ENCODE results near the gene WASL. TPM values are rescaled to one million over a fixed set of nuclear protein-coding genes. Genes with fewer than 3 reads are reported as not detected.
A peak's percentile ranks its signal among the peaks of the same experiment; 100 is the strongest.

Gene WASL
- polyA plus RNA-seq, 3 donors = 1.6 to 3.9 (median 2.1) TPM

DNA sequence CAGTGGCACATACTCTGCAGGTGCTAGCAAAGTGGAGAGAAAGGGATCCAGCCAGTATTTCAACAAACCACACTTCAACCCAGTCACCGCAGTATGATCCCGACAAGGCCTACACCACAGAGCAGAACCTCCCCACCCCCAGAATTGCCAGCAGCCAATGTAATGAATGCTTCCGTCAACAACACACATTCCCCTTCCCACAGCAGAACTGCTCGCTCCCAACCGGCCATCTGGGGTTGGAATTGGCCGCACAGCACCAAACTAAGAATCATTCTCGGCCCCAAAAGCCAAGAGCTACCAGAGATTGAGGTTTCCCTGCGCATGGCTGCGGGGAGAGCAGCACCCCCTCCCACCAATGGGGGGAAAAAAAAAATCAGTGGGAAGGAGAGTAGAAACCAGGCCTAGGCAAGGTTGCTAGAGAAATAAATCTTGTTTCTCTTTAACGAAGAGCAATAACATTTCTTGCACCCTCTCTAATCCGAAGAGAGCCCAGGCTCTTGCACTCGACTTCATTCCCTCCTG is 1.1 kb downstream of the WASL start:
- H3K36me3 ChIP-seq (replicated peaks in 1 of 2; ENCODE audit: control insufficient read depth in 1 of 2, insufficient read depth in 2 of 2, low read length in 2 of 2) = no peaks in the 10 kb centered on the region
- H2AFZ ChIP-seq (ENCODE audit: insufficient read depth, low read depth, low read length, poor library complexity, severe bottlenecking) = peak overlapping the region; percentile 91
- H3K27ac ChIP-seq (ENCODE audit: low read depth in 1 of 2, low read length in 2 of 2) = peak overlapping the region; percentile 97 to 100
- TF ChIP-seq, protein P1, sequence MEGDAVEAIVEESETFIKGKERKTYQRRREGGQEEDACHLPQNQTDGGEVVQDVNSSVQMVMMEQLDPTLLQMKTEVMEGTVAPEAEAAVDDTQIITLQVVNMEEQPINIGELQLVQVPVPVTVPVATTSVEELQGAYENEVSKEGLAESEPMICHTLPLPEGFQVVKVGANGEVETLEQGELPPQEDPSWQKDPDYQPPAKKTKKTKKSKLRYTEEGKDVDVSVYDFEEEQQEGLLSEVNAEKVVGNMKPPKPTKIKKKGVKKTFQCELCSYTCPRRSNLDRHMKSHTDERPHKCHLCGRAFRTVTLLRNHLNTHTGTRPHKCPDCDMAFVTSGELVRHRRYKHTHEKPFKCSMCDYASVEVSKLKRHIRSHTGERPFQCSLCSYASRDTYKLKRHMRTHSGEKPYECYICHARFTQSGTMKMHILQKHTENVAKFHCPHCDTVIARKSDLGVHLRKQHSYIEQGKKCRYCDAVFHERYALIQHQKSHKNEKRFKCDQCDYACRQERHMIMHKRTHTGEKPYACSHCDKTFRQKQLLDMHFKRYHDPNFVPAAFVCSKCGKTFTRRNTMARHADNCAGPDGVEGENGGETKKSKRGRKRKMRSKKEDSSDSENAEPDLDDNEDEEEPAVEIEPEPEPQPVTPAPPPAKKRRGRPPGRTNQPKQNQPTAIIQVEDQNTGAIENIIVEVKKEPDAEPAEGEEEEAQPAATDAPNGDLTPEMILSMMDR (IDR thresholded peaks at IDR 0.05) = no peak
- peaks cover 0 to 2% of the 10 kb centered on the region in 2 donors for H3K36me3 Mint-ChIP-seq
- no peaks in the 10 kb centered on the region for H3K27me3 ChIP-seq (ENCODE audit: control insufficient read depth in 2 of 2, insufficient read depth in 2 of 2, low read length in 2 of 2)
- H3K9me3 Mint-ChIP-seq = no peaks in the 10 kb centered on the region
- H3K4me3 Mint-ChIP-seq = peak overlapping the region; percentile 97 to 99
- peaks cover 55% of the 10 kb centered on the region for H3K79me2 ChIP-seq (ENCODE audit: insufficient read depth, low read length)
- intact Hi-C loops (cut with micrococcal nuclease) = loop anchor here in 1 of 2 donors (10.0 kb wide), 2 partner anchors 53 to 193 kb away; partner anchors contain the start of gene NDUFA5
- peak overlapping the region; percentile 88 to 98 (median 95) for H3K27ac Mint-ChIP-seq
- peaks cover 20 to 48% of the 10 kb centered on the region in 2 donors for H3K4me1 ChIP-seq (ENCODE audit: control insufficient read depth in 1 of 2, insufficient read depth in 2 of 2, low read length in 2 of 2)
- no peaks in the 10 kb centered on the region for H3K27me3 Mint-ChIP-seq (ENCODE audit: low read depth in 3 of 3)
- H4K20me1 ChIP-seq (ENCODE audit: insufficient read depth, low read length) = peaks cover 55% of the 10 kb centered on the region
- H3K4me3 ChIP-seq (replicated peaks in 1 of 3; ENCODE audit: low read depth in 2 of 3, low read length in 3 of 3) = peak overlapping the region; percentile 71 to 99 (median 94)
- H3K4me2 ChIP-seq (replicated peaks; ENCODE audit: extremely low read depth, low read length, poor library complexity, severe bottlenecking) = peak overlapping the region; percentile 96
- peak overlapping the region; percentile 95 for H3K9ac ChIP-seq (ENCODE audit: insufficient read depth, low read length, poor library complexity, severe bottlenecking)
- no peaks in the 10 kb centered on the region for H3K9me3 ChIP-seq (replicated peaks in 1 of 2; ENCODE audit: control insufficient read depth in 1 of 2, insufficient read depth in 1 of 2, low read length in 2 of 2)
- 2% methylated on average over 8 of the region's 12 CpGs for WGBS (ENCODE audit: insufficient coverage)
- DNase-seq = peak; percentile 27 to 40 (median 35)
- H3K4me1 Mint-ChIP-seq = peaks cover 55% of the 10 kb centered on the region

DNA sequence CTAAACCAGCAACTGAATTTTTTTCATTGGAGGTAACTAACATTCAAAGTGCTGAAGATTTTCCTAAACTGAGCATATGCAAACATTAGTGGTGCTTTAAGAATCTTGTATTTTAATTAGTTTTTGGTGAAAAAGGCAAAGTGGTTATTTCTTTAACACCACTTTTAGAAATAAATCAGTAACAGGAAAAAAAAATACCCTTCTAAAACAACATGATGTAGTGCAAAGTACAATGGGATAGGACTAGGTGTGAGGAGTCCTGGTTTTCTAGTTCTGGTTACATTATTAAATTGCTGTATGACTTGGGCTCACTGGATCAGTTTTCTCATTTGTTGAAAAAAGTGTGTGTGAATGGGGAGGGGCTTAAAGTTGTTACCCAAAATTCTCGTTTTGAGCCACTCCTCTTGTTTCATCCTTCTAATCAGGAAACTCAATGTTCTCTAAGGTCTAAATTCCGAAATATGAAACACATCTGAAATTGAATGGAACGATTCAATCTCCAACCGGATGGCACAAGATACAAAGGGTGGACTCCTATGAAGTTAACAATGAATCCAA is 1.8 kb downstream of the WASL start:
- H3K79me2 ChIP-seq (ENCODE audit: insufficient read depth, low read length) = peaks cover 62% of the 10 kb centered on the region
- Mint-ChIP-seq H3K27ac (peak overlapping the region in 4 of 7 donors; percentile 88 to 98 (median 96)), H3K9me3 (no peaks in the 10 kb centered on the region), H3K36me3 (peaks cover 0 to 2% of the 10 kb centered on the region in 2 donors), H3K4me3 (peak overlapping the region; percentile 97 to 99), H3K27me3 (ENCODE audit: low read depth in 3 of 3) (no peaks in the 10 kb centered on the region), H3K4me1 (peaks cover 57% of the 10 kb centered on the region)
- H3K4me3 ChIP-seq (replicated peaks in 1 of 3; ENCODE audit: low read depth in 2 of 3, low read length in 3 of 3) = peak overlapping the region; percentile 71 to 99 (median 94)
- 29% methylated on average over 1 of the region's 4 CpGs for WGBS (ENCODE audit: insufficient coverage)
- H3K36me3 ChIP-seq (replicated peaks in 1 of 2; ENCODE audit: control insufficient read depth in 1 of 2, insufficient read depth in 2 of 2, low read length in 2 of 2) = no peaks in the 10 kb centered on the region
- H3K27me3 ChIP-seq (ENCODE audit: control insufficient read depth in 2 of 2, insufficient read depth in 2 of 2, low read length in 2 of 2) = no peaks in the 10 kb centered on the region
- H3K9ac ChIP-seq (ENCODE audit: insufficient read depth, low read length, poor library complexity, severe bottlenecking) = peak overlapping the region; percentile 95
- peak in 1 of 3 donors; percentile 9 for DNase-seq
- TF ChIP-seq, protein P1 (IDR thresholded peaks at IDR 0.05) = no peak
- H3K27ac ChIP-seq (ENCODE audit: low read depth in 1 of 2, low read length in 2 of 2) = peak overlapping the region in 1 of 2 donors; percentile 97
- no peak overlapping the region for H2AFZ ChIP-seq (ENCODE audit: insufficient read depth, low read depth, low read length, poor library complexity, severe bottlenecking)
- peak overlapping the region; percentile 96 for H3K4me2 ChIP-seq (replicated peaks; ENCODE audit: extremely low read depth, low read length, poor library complexity, severe bottlenecking)
- H4K20me1 ChIP-seq (ENCODE audit: insufficient read depth, low read length) = peaks cover 62% of the 10 kb centered on the region
- H3K4me1 ChIP-seq (ENCODE audit: control insufficient read depth in 1 of 2, insufficient read depth in 2 of 2, low read length in 2 of 2) = peaks cover 20 to 48% of the 10 kb centered on the region in 2 donors
- no peaks in the 10 kb centered on the region for H3K9me3 ChIP-seq (replicated peaks in 1 of 2; ENCODE audit: control insufficient read depth in 1 of 2, insufficient read depth in 1 of 2, low read length in 2 of 2)
- intact Hi-C loops (cut with micrococcal nuclease) = loop anchor here in 1 of 2 donors (10.0 kb wide), 2 partner anchors 52 to 192 kb away; partner anchors contain the start of gene NDUFA5

Measured in CD14-positive monocyte (primary cell).